HFF-Myc (cell line): ENCODE measurements around the gene TNPO1.

Experiments used
- DNase-seq: peaks from one replicate; pipeline ENCODE4 v3.0.0-alpha.2; 2011; ENCODE audit warnings: low read depth; ENCODE audit errors: extremely low read depth
- H3K4me3 ChIP-seq: replicated peaks from 2 replicates; pipeline ENCODE4 v1.5.1; 2011; ENCODE audit warnings: low read depth, mild to moderate bottlenecking, control low read depth, low read length
- CTCF ChIP-seq: IDR thresholded peaks from 2 replicates; pipeline ENCODE4 v1.5.1; 2012; ENCODE audit warnings: mild to moderate bottlenecking, low read depth, low read length, control low read depth; ENCODE audit errors: missing control alignments

Gene TNPO1

GRCh38 chr5:72859127-72859526, 42.7 kb downstream of the TNPO1 start:
- TF ChIP-seq CTCF: no peak
- no peak for DNase-seq
- H3K4me3 ChIP-seq: no peak overlapping the region

- no peak for DNase-seq
Measured at GRCh38 chr5:72860499-72860898, 44.0 kb downstream of the TNPO1 start.

GRCh38 chr5:72871366-72872024, 55.0 kb downstream of the TNPO1 start:
- DNase-seq: no peak
- no peak overlapping the region for H3K4me3 ChIP-seq
- TF ChIP-seq CTCF: no peak

More at GRCh38 chr5:72860499-72860898, 44.0 kb downstream of the TNPO1 start:
- TF ChIP-seq CTCF: no peak
- H3K4me3 ChIP-seq: no peak overlapping the region

- no peak overlapping the region for H3K4me3 ChIP-seq
- no peak for DNase-seq
- no peak for TF ChIP-seq CTCF
Measured at GRCh38 chr5:72878854-72879253, 62.4 kb downstream of the TNPO1 start.

- no peak for TF ChIP-seq CTCF
- H3K4me3 ChIP-seq: no peak overlapping the region
- DNase-seq: no peak
Measured at GRCh38 chr5:72882989-72883388, 66.5 kb downstream of the TNPO1 start.

GRCh38 chr5:72883850-72884249, 67.4 kb downstream of the TNPO1 start:
- H3K4me3 ChIP-seq: no peak overlapping the region
- TF ChIP-seq CTCF: no peak
- DNase-seq: no peak

- no peak overlapping the region for H3K4me3 ChIP-seq
- no peak for TF ChIP-seq CTCF
- no peak for DNase-seq
Measured at GRCh38 chr5:72884892-72885291, 68.4 kb downstream of the TNPO1 start.
